SK-N-MC (cell line): Measurements from ENCODE around the gene CCDC34.
"Not testable (repeated sequence)": the region's sequence is repeated elsewhere in the genome, so short reads cannot be mapped to it uniquely, and the experiment has no call there.

Experiments
- DNase-seq: peaks from one replicate; pipeline ENCODE4 v3.0.0-alpha.2; 2011; ENCODE audit warnings: low read depth, low spot score
- H3K27ac ChIP-seq: fragments of 200-600 bp; sonication (generic); 2 replicates; pipeline ENCODE4 v1.5.1; 2016; ENCODE audit warnings: mixed run types
- H3K36me3 ChIP-seq: fragments of 200-600 bp; sonication (generic); 2 replicates; pipeline ENCODE4 v1.6.1; 2017; ENCODE audit warnings: antibody characterized with exemption, low read length, mixed read lengths; ENCODE audit not compliant: insufficient read depth
- H3K4me3 ChIP-seq: fragments of 200-600 bp; sonication (generic); 2 replicates; pipeline ENCODE4 v1.5.1; 2016
- H3K9ac ChIP-seq: fragments of 200-600 bp; sonication (generic); 2 replicates; pipeline ENCODE4 v1.8.0; 2017; ENCODE audit warnings: mixed run types, mixed read lengths; ENCODE audit not compliant: insufficient read length
- H3K9me3 ChIP-seq: fragments of 200-600 bp; sonication (generic); 2 replicates; pipeline ENCODE4 v1.6.1; 2017; ENCODE audit warnings: low read depth, mild to moderate bottlenecking, antibody characterized with exemption, low read length, moderate library complexity, mixed read lengths
- EZH2 ChIP-seq: fragments of 200-600 bp; sonication (generic); IDR thresholded peaks from one replicate; pipeline ENCODE4 v1.6.1; 2017; ENCODE audit warnings: antibody characterized with exemption
- FOXP2 ChIP-seq: optimal IDR thresholded peaks from 2 replicates; pipeline ENCODE3; 2011; ENCODE audit warnings: mild to moderate bottlenecking, moderate library complexity; ENCODE audit not compliant: insufficient read depth; ENCODE audit errors: extremely low read length, control extremely low read depth
- POLR2AphosphoS5 ChIP-seq: IDR thresholded peaks from 2 replicates; pipeline ENCODE4 v1.6.1; 2012; ENCODE audit warnings: mild to moderate bottlenecking, low read depth, low read length, borderline replicate concordance

Gene CCDC34

GRCh38 chr11:27352781-27353180 is 10.2 kb downstream of the CCDC34 start:
- Histone ChIP-seq H3K4me3 (no peak overlapping the region), H3K9me3 (no peaks in the 10 kb centered on the region), H3K27ac (no peak overlapping the region), H3K36me3 (peaks cover 7% of the 10 kb centered on the region), H3K9ac (no peak overlapping the region)
- no peak for DNase-seq
- TF ChIP-seq EZH2 (no peak), POLR2AphosphoS5 (no peak), FOXP2 (no peak)

- Histone ChIP-seq H3K9me3 (no peaks in the 10 kb centered on the region), H3K4me3 (no peak overlapping the region), H3K27ac (peak overlapping the region; percentile 60), H3K36me3 (peaks cover 7% of the 10 kb centered on the region), H3K9ac (no peak overlapping the region)
- DNase-seq, result no peak
- TF ChIP-seq POLR2AphosphoS5, result no peak
- no peak for TF ChIP-seq EZH2
- TF ChIP-seq FOXP2, result no peak
These were observed 12.5 kb downstream of the CCDC34 start for GRCh38 chr11:27350511-27350910.

GRCh38 chr11:27349919-27350318 is 13.1 kb downstream of the CCDC34 start:
- no peak for DNase-seq
- Histone ChIP-seq H3K9me3 (no peaks in the 10 kb centered on the region), H3K27ac (peak overlapping the region; percentile 60), H3K36me3 (peaks cover 7% of the 10 kb centered on the region), H3K4me3 (no peak overlapping the region), H3K9ac (no peak overlapping the region)
- no peak for TF ChIP-seq POLR2AphosphoS5
- no peak for TF ChIP-seq EZH2
- TF ChIP-seq FOXP2, result no peak

- Histone ChIP-seq H3K27ac (no peak overlapping the region), H3K4me3 (no peak overlapping the region; the same call in 1 of the 2 replicates)
These were observed 14.6 kb downstream of the CCDC34 start for GRCh38 chr11:27348340-27348873.

GRCh38 chr11:27347359-27348339 is 15.4 kb downstream of the CCDC34 start:
- peaks cover 7% of the 10 kb centered on the region for H3K36me3 ChIP-seq
- DNase-seq, result no peak
- H3K9ac ChIP-seq, result peak overlapping the region; percentile 58
- H3K4me3 ChIP-seq, result peak overlapping the region; percentile 42; the same call in 1 of the 2 replicates
- TF ChIP-seq POLR2AphosphoS5, result no peak
- no peak for TF ChIP-seq EZH2
- TF ChIP-seq FOXP2, result no peak
- H3K27ac ChIP-seq, result peak overlapping the region; percentile 78
- H3K9me3 ChIP-seq, result no peaks in the 10 kb centered on the region

More at GRCh38 chr11:27348340-27348873, 14.6 kb downstream of the CCDC34 start:
- no peak for TF ChIP-seq POLR2AphosphoS5
- no peak for TF ChIP-seq EZH2
- TF ChIP-seq FOXP2, result no peak
- Histone ChIP-seq H3K9me3 (no peaks in the 10 kb centered on the region), H3K36me3 (peaks cover 7% of the 10 kb centered on the region), H3K9ac (no peak overlapping the region)
- DNase-seq, result no peak

GRCh38 chr11:27339941-27340340 is 23.1 kb downstream of the CCDC34 start:
- H3K9ac ChIP-seq, result no peak overlapping the region
- H3K36me3 ChIP-seq, result peaks cover 8% of the 10 kb centered on the region
- H3K4me3 ChIP-seq, result no peak overlapping the region
- no peak for DNase-seq
- H3K9me3 ChIP-seq, result no peaks in the 10 kb centered on the region
- H3K27ac ChIP-seq, result no peak overlapping the region
- no peak for TF ChIP-seq FOXP2
- no peak for TF ChIP-seq POLR2AphosphoS5

- H3K27ac ChIP-seq, DNase-seq, H3K9ac ChIP-seq, H3K36me3 ChIP-seq, H3K4me3 ChIP-seq, H3K9me3 ChIP-seq: not testable (repeated sequence)
These were observed 28.3 kb downstream of the CCDC34 start for GRCh38 chr11:27334764-27335163.

GRCh38 chr11:27331981-27332380 is 31.0 kb downstream of the CCDC34 start:
- peak overlapping the region; percentile 42 for H3K4me3 ChIP-seq
- H3K9me3 ChIP-seq, result no peaks in the 10 kb centered on the region
- no peak overlapping the region for H3K9ac ChIP-seq
- H3K27ac ChIP-seq, result peak overlapping the region; percentile 87
- no peak for DNase-seq
- peaks cover 7% of the 10 kb centered on the region for H3K36me3 ChIP-seq
- TF ChIP-seq FOXP2, result no peak
- TF ChIP-seq EZH2, result no peak
- no peak for TF ChIP-seq POLR2AphosphoS5
